ENCODE measurements around the gene FSTL4.
"Not testable (repeated sequence)": the region's sequence is repeated elsewhere in the genome, so short reads cannot be mapped to it uniquely, and the experiment has no call there.

The FSTL4 gene

DNA sequence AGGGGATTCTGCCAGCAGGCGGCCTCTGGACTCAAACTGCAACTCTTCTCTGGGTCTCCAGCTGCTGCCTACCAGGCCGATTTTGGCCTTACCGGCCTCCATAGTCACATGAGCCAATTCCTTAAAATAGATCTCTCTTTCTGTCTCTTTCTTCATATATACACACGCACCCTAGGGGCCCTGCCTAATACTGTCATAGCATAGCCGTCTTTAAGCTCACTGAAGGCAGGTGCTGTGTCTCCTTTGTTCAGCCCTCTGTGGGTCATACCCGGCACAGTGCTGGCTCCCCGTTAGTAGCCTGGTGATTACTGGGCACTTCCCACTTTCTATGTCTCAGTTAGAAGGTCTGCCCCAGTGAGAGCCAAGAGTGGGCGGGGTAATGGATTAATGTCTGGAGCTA is 419.6 kb downstream of the FSTL4 start:
- Histone ChIP-seq H3K9ac (no peak overlapping the region), H3K4me2 (no peak overlapping the region), H3K27me3 (ENCODE audit: insufficient read depth, low read depth) (no peaks in the 10 kb centered on the region), H3K27ac (no peak overlapping the region), H3K79me2 (ENCODE audit: insufficient read depth, low read depth) (no peaks in the 10 kb centered on the region), H3K4me1 (ENCODE audit: low read depth, poor library complexity, severe bottlenecking) (no peaks in the 10 kb centered on the region), H3K4me3 (IDR thresholded peaks at IDR 0.05; ENCODE audit: insufficient read depth, low read depth, low read length) (no peak overlapping the region), H3K36me3 (ENCODE audit: insufficient read depth) (no peaks in the 10 kb centered on the region), H4K20me1 (ENCODE audit: insufficient read depth) (no peaks in the 10 kb centered on the region), H2AFZ (ENCODE audit: low read depth) (no peak overlapping the region)
- TF ChIP-seq, protein P1, sequence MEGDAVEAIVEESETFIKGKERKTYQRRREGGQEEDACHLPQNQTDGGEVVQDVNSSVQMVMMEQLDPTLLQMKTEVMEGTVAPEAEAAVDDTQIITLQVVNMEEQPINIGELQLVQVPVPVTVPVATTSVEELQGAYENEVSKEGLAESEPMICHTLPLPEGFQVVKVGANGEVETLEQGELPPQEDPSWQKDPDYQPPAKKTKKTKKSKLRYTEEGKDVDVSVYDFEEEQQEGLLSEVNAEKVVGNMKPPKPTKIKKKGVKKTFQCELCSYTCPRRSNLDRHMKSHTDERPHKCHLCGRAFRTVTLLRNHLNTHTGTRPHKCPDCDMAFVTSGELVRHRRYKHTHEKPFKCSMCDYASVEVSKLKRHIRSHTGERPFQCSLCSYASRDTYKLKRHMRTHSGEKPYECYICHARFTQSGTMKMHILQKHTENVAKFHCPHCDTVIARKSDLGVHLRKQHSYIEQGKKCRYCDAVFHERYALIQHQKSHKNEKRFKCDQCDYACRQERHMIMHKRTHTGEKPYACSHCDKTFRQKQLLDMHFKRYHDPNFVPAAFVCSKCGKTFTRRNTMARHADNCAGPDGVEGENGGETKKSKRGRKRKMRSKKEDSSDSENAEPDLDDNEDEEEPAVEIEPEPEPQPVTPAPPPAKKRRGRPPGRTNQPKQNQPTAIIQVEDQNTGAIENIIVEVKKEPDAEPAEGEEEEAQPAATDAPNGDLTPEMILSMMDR (conservative IDR thresholded peaks at IDR 0.05; ENCODE audit: low read depth, low read length) = no peak

DNA sequence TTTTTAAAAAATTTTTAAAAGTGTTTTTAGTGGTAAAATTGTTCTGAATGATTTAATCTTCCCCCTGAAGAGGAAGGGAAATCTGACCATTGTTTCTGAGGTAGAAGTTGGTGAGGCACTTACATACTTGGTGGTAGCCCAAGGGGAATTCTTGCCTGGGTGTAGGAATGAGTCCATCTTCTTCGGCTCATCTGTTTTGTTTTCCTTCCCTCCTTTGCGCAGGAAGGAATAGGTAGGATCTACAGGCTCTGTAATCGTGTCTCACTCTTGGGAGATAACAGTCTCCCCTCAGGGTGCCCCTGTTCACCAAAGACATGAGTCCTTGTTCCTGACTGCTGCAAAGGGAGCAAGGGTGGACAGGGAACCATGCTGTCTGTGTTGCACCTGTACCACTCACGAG is 422.5 kb downstream of the FSTL4 start:
- no peaks in the 10 kb centered on the region for H4K20me1 ChIP-seq (ENCODE audit: insufficient read depth)
- no peak overlapping the region for H3K9ac ChIP-seq
- H3K79me2 ChIP-seq (ENCODE audit: insufficient read depth, low read depth) = no peaks in the 10 kb centered on the region
- H3K4me2 ChIP-seq = no peak overlapping the region
- no peaks in the 10 kb centered on the region for H3K27me3 ChIP-seq (ENCODE audit: insufficient read depth, low read depth)
- H2AFZ ChIP-seq (ENCODE audit: low read depth) = no peak overlapping the region
- no peaks in the 10 kb centered on the region for H3K4me1 ChIP-seq (ENCODE audit: low read depth, poor library complexity, severe bottlenecking)
- TF ChIP-seq, protein P1 (conservative IDR thresholded peaks at IDR 0.05; ENCODE audit: low read depth, low read length) = no peak
- H3K36me3 ChIP-seq (ENCODE audit: insufficient read depth) = no peaks in the 10 kb centered on the region
- no peak overlapping the region for H3K27ac ChIP-seq
- no peak overlapping the region for H3K4me3 ChIP-seq (IDR thresholded peaks at IDR 0.05; ENCODE audit: insufficient read depth, low read depth, low read length)

DNA sequence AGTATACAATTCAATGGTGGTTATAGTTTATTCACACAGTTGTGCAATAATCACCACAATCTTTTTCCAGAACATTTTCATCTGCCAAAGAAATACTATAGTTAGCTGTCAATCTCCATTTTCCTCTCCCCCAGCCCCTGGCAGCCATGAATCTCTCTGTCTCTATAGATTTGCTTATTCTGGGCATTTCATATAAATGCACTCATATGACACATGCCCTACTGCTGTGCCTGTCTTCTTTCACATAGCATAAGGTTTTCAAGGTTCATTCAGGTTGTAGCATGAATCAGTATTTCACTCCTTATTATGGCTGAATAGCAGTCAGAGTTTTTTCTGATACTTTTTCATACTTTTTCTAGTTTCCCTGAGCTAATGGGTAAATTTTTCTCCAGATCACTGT is 432.9 kb downstream of the FSTL4 start:
- H4K20me1 ChIP-seq (ENCODE audit: insufficient read depth) = no peaks in the 10 kb centered on the region
- H3K27ac ChIP-seq = no peak overlapping the region
- H3K79me2 ChIP-seq (ENCODE audit: insufficient read depth, low read depth) = no peaks in the 10 kb centered on the region
- no peaks in the 10 kb centered on the region for H3K4me1 ChIP-seq (ENCODE audit: low read depth, poor library complexity, severe bottlenecking)
- TF ChIP-seq, protein P1 (conservative IDR thresholded peaks at IDR 0.05; ENCODE audit: low read depth, low read length) = no peak
- H3K36me3 ChIP-seq (ENCODE audit: insufficient read depth) = no peaks in the 10 kb centered on the region
- H3K4me2 ChIP-seq = no peak overlapping the region
- no peak overlapping the region for H3K9ac ChIP-seq
- H3K27me3 ChIP-seq (ENCODE audit: insufficient read depth, low read depth) = no peaks in the 10 kb centered on the region
- H3K4me3 ChIP-seq (IDR thresholded peaks at IDR 0.05; ENCODE audit: insufficient read depth, low read depth, low read length) = no peak overlapping the region
- no peak overlapping the region for H2AFZ ChIP-seq (ENCODE audit: low read depth)

DNA sequence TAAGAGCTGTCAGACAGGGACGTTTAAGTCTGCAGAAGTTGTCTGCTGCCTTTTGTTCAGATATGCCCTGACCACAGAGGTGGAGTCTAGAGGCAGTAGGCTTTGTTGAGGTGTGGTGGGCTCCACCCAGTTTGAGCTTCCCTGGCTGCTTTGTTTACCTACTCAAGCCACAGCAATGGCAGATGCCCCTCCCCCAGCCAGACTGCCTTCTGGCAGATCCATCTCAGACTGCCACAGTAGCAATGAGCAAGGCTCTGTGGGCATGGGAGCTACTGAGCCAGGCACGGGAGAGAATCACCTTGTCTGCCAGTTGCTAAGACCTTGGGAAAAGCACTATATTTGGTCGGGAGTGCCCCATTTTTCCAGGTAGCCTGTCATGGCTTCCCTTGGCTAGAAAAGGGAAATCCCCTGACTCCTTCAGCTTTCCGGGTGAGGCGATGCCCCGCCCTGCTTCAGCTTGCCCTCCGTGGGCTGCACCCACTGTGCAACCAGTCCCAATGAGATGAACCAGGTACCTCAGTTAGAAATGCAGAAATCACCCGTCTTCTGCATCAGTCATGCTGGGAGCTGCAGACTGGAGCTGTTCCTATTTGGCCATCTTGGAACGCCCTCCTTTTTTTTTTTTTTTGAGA is 441.5 kb downstream of the FSTL4 start:
- not testable (repeated sequence) for H4K20me1 ChIP-seq (ENCODE audit: insufficient read depth); H2AFZ ChIP-seq (ENCODE audit: low read depth); H3K4me1 ChIP-seq (ENCODE audit: low read depth, poor library complexity, severe bottlenecking); H3K27me3 ChIP-seq (ENCODE audit: insufficient read depth, low read depth); H3K4me3 ChIP-seq (IDR thresholded peaks at IDR 0.05; ENCODE audit: insufficient read depth, low read depth, low read length); H3K36me3 ChIP-seq (ENCODE audit: insufficient read depth); H3K27ac ChIP-seq; H3K79me2 ChIP-seq (ENCODE audit: insufficient read depth, low read depth); H3K9ac ChIP-seq; H3K4me2 ChIP-seq

DNA sequence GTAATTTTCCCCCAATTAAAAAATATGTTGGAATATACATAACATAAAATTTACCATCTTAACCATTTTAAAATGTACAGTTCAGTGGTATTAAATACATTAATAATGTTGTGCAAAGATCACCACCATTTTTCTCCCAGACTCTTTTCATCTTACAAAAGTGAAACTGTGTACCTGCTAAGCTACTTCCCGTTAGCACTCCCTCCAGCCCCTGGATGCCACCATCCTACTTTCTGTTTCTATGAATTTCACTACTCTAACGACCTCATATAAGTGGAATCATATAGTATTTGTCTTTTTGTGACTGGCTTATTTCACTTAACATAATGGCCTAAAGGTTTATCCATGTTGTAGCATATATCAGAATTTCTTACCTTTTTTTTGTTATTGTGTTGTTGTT is 447.6 kb downstream of the FSTL4 start:
- Histone ChIP-seq H3K4me2 (no peak overlapping the region), H3K4me1 (ENCODE audit: low read depth, poor library complexity, severe bottlenecking) (peaks cover 3% of the 10 kb centered on the region), H3K4me3 (IDR thresholded peaks at IDR 0.05; ENCODE audit: insufficient read depth, low read depth, low read length) (no peak overlapping the region), H3K79me2 (ENCODE audit: insufficient read depth, low read depth) (no peaks in the 10 kb centered on the region), H3K27ac (no peak overlapping the region), H3K36me3 (ENCODE audit: insufficient read depth) (no peaks in the 10 kb centered on the region), H3K27me3 (ENCODE audit: insufficient read depth, low read depth) (no peaks in the 10 kb centered on the region), H3K9ac (no peak overlapping the region), H4K20me1 (ENCODE audit: insufficient read depth) (no peaks in the 10 kb centered on the region), H2AFZ (ENCODE audit: low read depth) (no peak overlapping the region)
- TF ChIP-seq, protein P1 (conservative IDR thresholded peaks at IDR 0.05; ENCODE audit: low read depth, low read length) = no peak

Data from KMS-11 (cell line).